SK-N-MC (cell line): ENCODE measurements around the gene ARHGAP24.

Experiments used
- EZH2 ChIP-seq: fragments of 200-600 bp; sonication (generic); IDR thresholded peaks from one replicate; pipeline ENCODE4 v1.6.1; 2017; ENCODE audit warnings: antibody characterized with exemption
- POLR2AphosphoS5 ChIP-seq: IDR thresholded peaks from 2 replicates; pipeline ENCODE4 v1.6.1; 2012; ENCODE audit warnings: mild to moderate bottlenecking, low read depth, low read length, borderline replicate concordance

- TF ChIP-seq POLR2AphosphoS5 (no peak), EZH2 (no peak)
These were observed 13.5 kb downstream of the ARHGAP24 start for GRCh38 chr4:85488416-85488815.
